ENCODE measurements around the gene VIP. TPM values are rescaled to one million over a fixed set of nuclear protein-coding genes. Genes with fewer than 3 reads are reported as not detected.

Gene VIP
- total RNA-seq = not detected in 2 replicates

GRCh38 chr6:152750694-152751093 lies at the start of gene VIP:
Gene VIP (plus strand): TSS chr6:152750797. CDS start chr6:152752178, 1,381 bp downstream.

Other genes with a start within 250 kb of the VIP start
- gene SYNE1, start 113.4 kb upstream of the VIP start, total RNA-seq = 87.5 and 98.6 TPM in 2 replicates
- not detected in 2 replicates for gene MYCT1, start 52.9 kb upstream of the VIP start, total RNA-seq
- 2.1 and 3.9 TPM in 2 replicates for gene FBXO5, start 232.2 kb downstream of the VIP start, total RNA-seq